HT-29 (cell line): ENCODE data around the gene CYP4F12. TPM values are rescaled to one million over a fixed set of nuclear protein-coding genes. Genes with fewer than 3 reads are reported as not detected.

Experiments used
- DNase-seq: peaks from one replicate; pipeline ENCODE4 v3.0.0-alpha.2; 2015; ENCODE audit warnings: low spot score
- total RNA-seq: library from RNA; depleted of rRNA; stranded (reverse); fragments of >200 nt; shearing (Covaris generic); gene quantifications from 2 replicates; pipeline ENCODE4 v1.2.3, GENCODE V29; 2014; rRNA removed

The CYP4F12 gene
- total RNA-seq, 1 experiment from 2014 or later: 12.2 TPM

GRCh38 chr19:15714638-15715037 lies 41.8 kb downstream of the CYP4F12 start:
- no peak for DNase-seq

- DNase-seq: no peak
Measured at GRCh38 chr19:15715642-15716041, 42.8 kb downstream of the CYP4F12 start.

- DNase-seq: no peak
Measured at GRCh38 chr19:15717809-15718208, 44.9 kb downstream of the CYP4F12 start.

- DNase-seq: no peak
Measured at GRCh38 chr19:15721268-15721667, 48.4 kb downstream of the CYP4F12 start.

GRCh38 chr19:15722956-15723355 lies 50.1 kb downstream of the CYP4F12 start:
- DNase-seq: no peak

- DNase-seq: no peak
Measured at GRCh38 chr19:15727724-15728123, 54.8 kb downstream of the CYP4F12 start, which contains the start of gene OR10H2. Gene OR10H2, plus strand, starts transcription at chr19:15728024. Its CDS starts 20 bp downstream, at chr19:15728044.

GRCh38 chr19:15730538-15730937 lies 57.7 kb downstream of the CYP4F12 start:
- DNase-seq: no peak

GRCh38 chr19:15732388-15732787 lies 59.5 kb downstream of the CYP4F12 start:
- no peak for DNase-seq

GRCh38 chr19:15733895-15734294 lies 61.0 kb downstream of the CYP4F12 start:
- DNase-seq: no peak

GRCh38 chr19:15737722-15738121 lies 64.8 kb downstream of the CYP4F12 start, which contains the start of gene OR10H3:
Gene OR10H3, plus strand, starts transcription at chr19:15737985. Its CDS starts 3,408 bp downstream, at chr19:15741393.
- DNase-seq: no peak

- DNase-seq: no peak
Measured at GRCh38 chr19:15740785-15741184, 67.9 kb downstream of the CYP4F12 start.

Other genes starting within 250 kb of the CYP4F12 start
- gene WIZ, start 223.1 kb upstream of the CYP4F12 start, total RNA-seq: 18.4 and 32.9 TPM in 2 replicates
- not detected in 2 replicates for gene RASAL3, start 208.5 kb upstream of the CYP4F12 start, total RNA-seq
- not detected in 2 replicates for gene PGLYRP2, start 193.6 kb upstream of the CYP4F12 start, total RNA-seq
- not detected in 2 replicates for gene CYP4F22, start 164.6 kb upstream of the CYP4F12 start, total RNA-seq
- gene CYP4F8, start 57.9 kb upstream of the CYP4F12 start, total RNA-seq: not detected in 2 replicates
- gene CYP4F3, start 32.2 kb upstream of the CYP4F12 start, total RNA-seq: 0.89 and 0.99 TPM in 2 replicates
- not detected in 2 replicates for gene OR10H2, start 54.9 kb downstream of the CYP4F12 start, total RNA-seq
- gene OR10H3, start 64.9 kb downstream of the CYP4F12 start, total RNA-seq: not detected in 2 replicates
- gene OR10H5, start 114.6 kb downstream of the CYP4F12 start, total RNA-seq: 0.18 TPM in 1 of 2 replicates, not detected in the other
- gene OR10H1, start 142.6 kb downstream of the CYP4F12 start, total RNA-seq: not detected in 2 replicates
- gene CYP4F2, start 225.0 kb downstream of the CYP4F12 start, total RNA-seq: 0.18 TPM in 1 of 2 replicates, not detected in the other